SK-N-SH treated with all-trans-retinoic acid at 6 μM for 48 hours (cell line): ENCODE measurements around the gene STX11.

Experiments used
- ATAC-seq: fragments of 200-7000 bp; cut with Tn5 transposase; 3 replicates; pipeline ENCODE4 v1.9.1; 2020; ENCODE audit warnings: mild to moderate bottlenecking, moderate library complexity
- BACH2 ChIP-seq: fragments of 250-450 bp; sonication (Bioruptor Pico); IDR thresholded peaks from 2 replicates; pipeline ENCODE4 v1.9.0; 2021; ENCODE audit warnings: mild to moderate bottlenecking, borderline replicate concordance
- CREB5 ChIP-seq: fragments of 250-450 bp; sonication (Bioruptor Pico); IDR thresholded peaks from 2 replicates; pipeline ENCODE4 v1.5.1; 2020; ENCODE audit warnings: low read depth, mild to moderate bottlenecking, moderate library complexity
- CSDC2 ChIP-seq: fragments of 250-450 bp; sonication (Bioruptor Pico); IDR thresholded peaks from 2 replicates; pipeline ENCODE4 v1.5.0; 2020; ENCODE audit warnings: mild to moderate bottlenecking, moderate library complexity
- CSRNP3 ChIP-seq: fragments of 250-450 bp; sonication (Bioruptor Pico); IDR thresholded peaks from 2 replicates; pipeline ENCODE4 v1.5.1; 2021; ENCODE audit warnings: mild to moderate bottlenecking, moderate library complexity
- ESRRG ChIP-seq: fragments of 250-450 bp; sonication (Bioruptor Pico); IDR thresholded peaks from 2 replicates; pipeline ENCODE4 v1.6.1; 2021; ENCODE audit warnings: mild to moderate bottlenecking
- GLIS3 ChIP-seq: fragments of 250-450 bp; sonication (Bioruptor Pico); IDR thresholded peaks from 2 replicates; pipeline ENCODE4 v1.5.0; 2020; ENCODE audit warnings: mild to moderate bottlenecking, moderate library complexity
- ISL1 ChIP-seq: fragments of 250-450 bp; sonication (Bioruptor Pico); IDR thresholded peaks from 2 replicates; pipeline ENCODE4 v2.1.2; 2022; ENCODE audit warnings: mild to moderate bottlenecking, moderate library complexity
- OSR1 ChIP-seq: fragments of 250-450 bp; sonication (Bioruptor Pico); IDR thresholded peaks from 2 replicates; pipeline ENCODE4 v1.8.0; 2022; ENCODE audit warnings: moderate library complexity, mild to moderate bottlenecking, inconsistent platforms
- PATZ1 ChIP-seq: fragments of 250-450 bp; sonication (Bioruptor Pico); IDR thresholded peaks from 2 replicates; pipeline ENCODE4 v1.8.0; 2020; ENCODE audit warnings: mild to moderate bottlenecking, moderate library complexity, borderline replicate concordance
- POU6F1 ChIP-seq: fragments of 250-450 bp; sonication (Bioruptor Pico); IDR thresholded peaks from 2 replicates; pipeline ENCODE4 v1.8.0; 2021; ENCODE audit warnings: low read depth, mild to moderate bottlenecking, moderate library complexity, borderline replicate concordance
- PPARA ChIP-seq: fragments of 250-450 bp; sonication (Bioruptor Pico); IDR thresholded peaks from 2 replicates; pipeline ENCODE4 v1.5.0; 2020; ENCODE audit warnings: mild to moderate bottlenecking, borderline replicate concordance
- RARB ChIP-seq: fragments of 250-450 bp; sonication (Bioruptor Pico); IDR thresholded peaks from 2 replicates; pipeline ENCODE4 v1.8.0; 2021; ENCODE audit warnings: mild to moderate bottlenecking, moderate library complexity
- SNAI2 ChIP-seq: fragments of 250-450 bp; sonication (Bioruptor Pico); IDR thresholded peaks from 2 replicates; pipeline ENCODE4 v1.5.0; 2020; ENCODE audit warnings: mild to moderate bottlenecking, moderate library complexity
- TOX ChIP-seq: fragments of 250-450 bp; sonication (Bioruptor Pico); IDR thresholded peaks from 2 replicates; pipeline ENCODE4 v1.8.0; 2021; ENCODE audit warnings: mild to moderate bottlenecking, moderate library complexity, borderline replicate concordance
- TSHZ2 ChIP-seq: fragments of 250-450 bp; sonication (Bioruptor Pico); IDR thresholded peaks from 2 replicates; pipeline ENCODE4 v1.5.0; 2020; ENCODE audit warnings: mild to moderate bottlenecking, moderate library complexity
- ZC3H10 ChIP-seq: fragments of 250-450 bp; sonication (Bioruptor Pico); IDR thresholded peaks from 2 replicates; pipeline ENCODE4 v1.5.1; 2021; ENCODE audit warnings: mild to moderate bottlenecking, moderate library complexity
- ZFP3 ChIP-seq: fragments of 250-450 bp; sonication (Bioruptor Pico); IDR thresholded peaks from 2 replicates; pipeline ENCODE4 v1.5.0; 2020; ENCODE audit warnings: mild to moderate bottlenecking, moderate library complexity
- ZFP30 ChIP-seq: fragments of 450-650 bp; formaldehyde crosslinking; IDR thresholded peaks from 2 replicates; pipeline ENCODE4 v1.5.0; 2022; ENCODE audit warnings: mild to moderate bottlenecking, moderate library complexity
- ZNF565 ChIP-seq: fragments of 450-650 bp; formaldehyde crosslinking; conservative IDR thresholded peaks from 2 replicates; pipeline ENCODE4 v1.5.0; 2020; ENCODE audit warnings: low read depth, mild to moderate bottlenecking, moderate library complexity
- ZNF70 ChIP-seq: fragments of 450-650 bp; formaldehyde crosslinking; IDR thresholded peaks from 2 replicates; pipeline ENCODE4 v1.5.0; 2020; ENCODE audit warnings: mild to moderate bottlenecking, moderate library complexity
- ZNF8 ChIP-seq: fragments of 450-650 bp; formaldehyde crosslinking; IDR thresholded peaks from 2 replicates; pipeline ENCODE4 v1.5.0; 2020; ENCODE audit warnings: mild to moderate bottlenecking, moderate library complexity

The STX11 gene

GRCh38 chr6:144232176-144232831 is 82.0 kb downstream of the STX11 start:
- ATAC-seq = no peak
- no peak for TF ChIP-seq POU6F1 (CRISPR knock-in tag)
- TF ChIP-seq ESRRG (CRISPR knock-in tag) = no peak
- no peak for TF ChIP-seq ZFP3 (CRISPR knock-in tag)
- TF ChIP-seq ZC3H10 (CRISPR knock-in tag) = no peak
- no peak for TF ChIP-seq GLIS3 (CRISPR knock-in tag)
- TF ChIP-seq TSHZ2 (CRISPR knock-in tag) = no peak
- no peak for TF ChIP-seq ZNF70 (CRISPR knock-in tag)
- no peak for TF ChIP-seq CREB5 (CRISPR knock-in tag)
- no peak for TF ChIP-seq OSR1
- no peak for TF ChIP-seq ZNF565
- TF ChIP-seq ZNF8 (CRISPR knock-in tag) = no peak
- no peak for TF ChIP-seq CSRNP3
- TF ChIP-seq SNAI2 (CRISPR knock-in tag) = no peak
- no peak for TF ChIP-seq ISL1 (CRISPR knock-in tag)
- no peak for TF ChIP-seq CSDC2 (CRISPR knock-in tag)
- no peak for TF ChIP-seq PATZ1
- no peak for TF ChIP-seq RARB
- TF ChIP-seq ZFP30 (CRISPR knock-in tag) = no peak
- TF ChIP-seq TOX (CRISPR knock-in tag) = no peak
- TF ChIP-seq, all 23 proteins: peak for 0

- ATAC-seq = no peak
- TF ChIP-seq CSRNP3 (no peak), ZFP30 (CRISPR knock-in tag) (no peak), POU6F1 (CRISPR knock-in tag) (no peak), PPARA (no peak), ZNF70 (CRISPR knock-in tag) (no peak), ZNF565 (no peak), PATZ1 (no peak), ZC3H10 (CRISPR knock-in tag) (no peak), ISL1 (CRISPR knock-in tag) (no peak), TSHZ2 (CRISPR knock-in tag) (no peak), BACH2 (CRISPR knock-in tag) (no peak), ZFP3 (CRISPR knock-in tag) (no peak), GLIS3 (CRISPR knock-in tag) (no peak), ZNF8 (CRISPR knock-in tag) (no peak), CSDC2 (CRISPR knock-in tag) (no peak)
These were observed 82.5 kb downstream of the STX11 start for GRCh38 chr6:144232832-144233230.
